Sigmoid colon (tissue), 7 donors: ENCODE data around the gene PPL. TPM values are rescaled to one million over a fixed set of nuclear protein-coding genes. Genes with fewer than 3 reads are reported as not detected.

ENCODE experiments used
- DNase-seq: peaks from one replicate; pipeline ENCODE4 v3.0.0-alpha.2; 2019
- H3K27ac ChIP-seq, 4 donors: fragments of 200-600 bp; sonication (generic); one replicate each; pipeline ENCODE4 v1.5.1; 2016 to 2019; ENCODE audit warnings: mild to moderate bottlenecking in 1 of 4
- H3K27me3 ChIP-seq, 3 donors: fragments of 200-600 bp; sonication (generic); one replicate each; pipeline ENCODE4 v1.5.1; 2019; ENCODE audit warnings: mild to moderate bottlenecking in 1 of 3
- H3K36me3 ChIP-seq, 4 donors: fragments of 200-600 bp; sonication (generic); one replicate each; pipeline ENCODE4 v1.5.1; 2016 to 2019
- H3K4me1 ChIP-seq, 4 donors: fragments of 200-600 bp; sonication (generic); one replicate each; pipeline ENCODE4 v1.5.1; 2017 to 2019
- H3K4me3 ChIP-seq, 4 donors: fragments of 200-600 bp; sonication (generic); one replicate each; pipeline ENCODE4 v1.5.1; 2017 to 2019; ENCODE audit warnings: mild to moderate bottlenecking in 2 of 4, moderate library complexity in 1 of 4
- H3K9me3 ChIP-seq, 4 donors: fragments of 200-600 bp in 3 of 4; sonication (generic) in 3 of 4; one replicate each; pipeline versions ENCODE4 v1.5.1 to v1.6.1; 2013 to 2019
- EP300 ChIP-seq, 4 donors: sonication (generic); formaldehyde crosslinking; IDR thresholded peaks; one replicate each; pipeline ENCODE4 v1.6.1; 2017; ENCODE audit warnings: antibody characterized with exemption in 4 of 4
- POLR2A ChIP-seq, 2 donors: fragments of 450-650 bp; IDR thresholded peaks; one replicate each; pipeline ENCODE4 v1.6.1; 2016; ENCODE audit warnings: antibody characterized with exemption in 2 of 2, mild to moderate bottlenecking in 2 of 2, moderate library complexity in 2 of 2
- POLR2AphosphoS5 ChIP-seq, 4 donors: sonication (generic); formaldehyde crosslinking; IDR thresholded peaks; one replicate each; pipeline ENCODE4 v1.6.1; 2017; ENCODE audit warnings: antibody characterized with exemption in 4 of 4
- WGBS, 2 donors: extraction: QIAGEN DNeasy Blood & Tissue Kit; methylation state at CpG; one replicate each; pipeline ENCODE4 v1.1.7; 2013; 5-methylcytosine and 5-hydroxymethylcytosine counted together
- intact Hi-C: fragments of 100-400 bp; cut with DNase I; formaldehyde crosslinking; loops from one replicate; pipeline ENCODE4 v1.15.1; 2023
- polyA plus RNA-seq, 3 donors: library from polyadenylated mRNA; stranded (reverse); fragments of 200-250 nt; gene quantifications; one replicate each; pipeline ENCODE4 v1.2.3, GENCODE V29; 2013
- total RNA-seq, 4 donors: library from RNA; depleted of rRNA; stranded (reverse); fragments of >200 nt; gene quantifications; one replicate each; pipeline ENCODE4 v1.1.0, GENCODE V29; 2016
- TF ChIP-seq, protein P1 (sequence below), 4 experiments: fragments of 450-650 bp in 3 of 4; fragments of 200-600 bp in 1 of 4; IDR thresholded peaks; one replicate each; pipeline ENCODE4 v1.5.1; 2016 to 2019; ENCODE audit warnings: antibody characterized with exemption in 4 of 4, mild to moderate bottlenecking in 3 of 4, moderate library complexity in 2 of 4
- donor health status: healthy with polysubstance abuse.
- donor health status: Bipolar disorder and iron deficiency.
- donor health status: healthy.

The PPL gene
- total and polyA plus RNA-seq, 7 donors = 4.6 to 42.9 (median 27.0) TPM

DNA sequence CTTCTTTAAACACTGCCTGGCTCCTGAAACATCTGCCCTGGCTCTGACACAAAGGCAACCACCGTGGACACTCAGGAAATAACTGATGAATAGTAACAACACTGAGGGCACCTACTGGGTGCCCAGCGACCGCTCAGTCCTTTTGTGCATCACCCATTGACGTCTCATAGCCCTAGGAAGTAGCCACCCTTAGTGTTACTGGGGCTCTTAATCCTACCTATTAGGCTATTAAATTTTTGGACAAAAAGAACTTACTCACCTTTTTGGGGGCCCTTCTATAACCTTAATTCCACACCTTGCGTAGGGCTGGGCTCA, 11.7 kb downstream of the PPL start:
- no peak for DNase-seq

DNA sequence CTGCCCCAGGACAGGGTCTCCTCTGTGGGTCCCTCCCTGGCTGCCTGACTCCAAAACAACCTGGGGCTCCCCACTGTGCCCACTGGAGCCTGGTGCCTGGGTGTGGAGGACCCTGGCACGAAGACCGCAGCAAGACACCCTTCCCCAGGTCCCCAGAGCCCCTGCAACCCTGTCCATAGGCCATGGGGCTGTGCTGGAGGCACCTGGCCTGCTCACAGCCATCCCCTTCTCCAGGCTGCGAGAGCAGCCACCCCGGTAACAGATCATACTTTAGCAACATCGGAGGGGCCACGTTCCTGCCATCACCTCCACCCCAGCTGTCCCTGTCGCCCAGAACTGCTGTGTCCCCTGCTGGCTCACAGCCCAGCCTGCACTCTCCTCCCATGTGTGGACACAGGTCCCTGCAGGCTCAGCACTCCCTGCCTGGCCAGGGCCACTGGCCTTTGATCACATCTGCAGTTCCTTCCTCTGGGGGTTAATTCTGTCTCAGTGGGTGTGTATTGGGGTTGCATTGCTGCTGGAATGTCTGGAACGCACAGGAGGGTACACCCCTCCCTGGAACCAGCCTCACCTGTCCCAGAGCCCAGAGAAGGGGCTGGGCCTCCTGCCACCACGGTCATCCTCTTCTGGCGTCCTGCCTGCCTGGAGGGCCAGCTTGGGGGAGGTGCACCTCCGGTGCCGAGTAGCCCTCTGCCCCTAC, 12.2 kb downstream of the PPL start:
- no peaks in the 10 kb centered on the region for H3K36me3 ChIP-seq
- H3K27ac ChIP-seq = peak overlapping the region in 1 of 4 donors; percentile 34
- no peak for DNase-seq
- 38 to 58% methylated on average over 12 of the region's 12 CpGs for WGBS, 2 donors
- no peak overlapping the region for H3K4me3 ChIP-seq
- peaks cover 0 to 10% (median 0%) of the 10 kb centered on the region in 4 donors for H3K9me3 ChIP-seq
- intact Hi-C loops = no loop called here
- TF ChIP-seq POLR2A (IDR thresholded peaks at IDR 0.05) (no peak), EP300 (IDR thresholded peaks at IDR 0.05) (no peak)
- H3K27me3 ChIP-seq = no peaks in the 10 kb centered on the region
- no peaks in the 10 kb centered on the region for H3K4me1 ChIP-seq

More for the DNA sequence above, 11.7 kb downstream of the PPL start:
- H3K36me3 ChIP-seq = no peaks in the 10 kb centered on the region
- no peaks in the 10 kb centered on the region for H3K4me1 ChIP-seq
- H3K27me3 ChIP-seq = no peaks in the 10 kb centered on the region
- H3K27ac ChIP-seq = peak overlapping the region in 1 of 4 donors; percentile 34
- H3K9me3 ChIP-seq = peaks cover 0 to 10% (median 0%) of the 10 kb centered on the region in 4 donors
- 68 to 77% methylated on average over 5 of the region's 5 CpGs for WGBS, 2 donors
- TF ChIP-seq EP300 (IDR thresholded peaks at IDR 0.05) = no peak
- TF ChIP-seq, protein P1, sequence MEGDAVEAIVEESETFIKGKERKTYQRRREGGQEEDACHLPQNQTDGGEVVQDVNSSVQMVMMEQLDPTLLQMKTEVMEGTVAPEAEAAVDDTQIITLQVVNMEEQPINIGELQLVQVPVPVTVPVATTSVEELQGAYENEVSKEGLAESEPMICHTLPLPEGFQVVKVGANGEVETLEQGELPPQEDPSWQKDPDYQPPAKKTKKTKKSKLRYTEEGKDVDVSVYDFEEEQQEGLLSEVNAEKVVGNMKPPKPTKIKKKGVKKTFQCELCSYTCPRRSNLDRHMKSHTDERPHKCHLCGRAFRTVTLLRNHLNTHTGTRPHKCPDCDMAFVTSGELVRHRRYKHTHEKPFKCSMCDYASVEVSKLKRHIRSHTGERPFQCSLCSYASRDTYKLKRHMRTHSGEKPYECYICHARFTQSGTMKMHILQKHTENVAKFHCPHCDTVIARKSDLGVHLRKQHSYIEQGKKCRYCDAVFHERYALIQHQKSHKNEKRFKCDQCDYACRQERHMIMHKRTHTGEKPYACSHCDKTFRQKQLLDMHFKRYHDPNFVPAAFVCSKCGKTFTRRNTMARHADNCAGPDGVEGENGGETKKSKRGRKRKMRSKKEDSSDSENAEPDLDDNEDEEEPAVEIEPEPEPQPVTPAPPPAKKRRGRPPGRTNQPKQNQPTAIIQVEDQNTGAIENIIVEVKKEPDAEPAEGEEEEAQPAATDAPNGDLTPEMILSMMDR (IDR thresholded peaks at IDR 0.05) = no peak
- TF ChIP-seq POLR2A (IDR thresholded peaks at IDR 0.05) = no peak
- TF ChIP-seq POLR2AphosphoS5 (IDR thresholded peaks at IDR 0.05) = no peak
- H3K4me3 ChIP-seq = no peak overlapping the region
- intact Hi-C loops = no loop called here

DNA sequence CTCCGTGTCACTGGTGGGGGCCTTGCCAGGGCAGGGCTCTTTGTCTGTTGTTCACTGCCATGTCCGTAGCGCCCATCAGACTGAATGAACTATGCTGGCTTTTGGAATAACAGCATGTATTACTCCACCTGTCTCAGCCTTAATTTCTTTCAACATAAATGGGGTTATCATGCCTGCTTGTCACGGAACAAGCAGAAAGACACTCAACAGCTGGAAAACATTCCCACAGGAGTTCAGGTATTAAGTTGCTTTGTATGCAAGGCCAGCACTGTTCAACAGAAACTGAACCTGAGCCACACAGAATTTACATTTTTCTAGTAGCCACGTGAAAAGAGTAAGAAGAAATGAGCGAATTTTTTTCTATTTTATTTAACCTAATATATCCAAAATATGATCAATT, 13.1 kb downstream of the PPL start:
- WGBS, 2 donors = 84% methylated on average over 6 of the region's 6 CpGs

DNA sequence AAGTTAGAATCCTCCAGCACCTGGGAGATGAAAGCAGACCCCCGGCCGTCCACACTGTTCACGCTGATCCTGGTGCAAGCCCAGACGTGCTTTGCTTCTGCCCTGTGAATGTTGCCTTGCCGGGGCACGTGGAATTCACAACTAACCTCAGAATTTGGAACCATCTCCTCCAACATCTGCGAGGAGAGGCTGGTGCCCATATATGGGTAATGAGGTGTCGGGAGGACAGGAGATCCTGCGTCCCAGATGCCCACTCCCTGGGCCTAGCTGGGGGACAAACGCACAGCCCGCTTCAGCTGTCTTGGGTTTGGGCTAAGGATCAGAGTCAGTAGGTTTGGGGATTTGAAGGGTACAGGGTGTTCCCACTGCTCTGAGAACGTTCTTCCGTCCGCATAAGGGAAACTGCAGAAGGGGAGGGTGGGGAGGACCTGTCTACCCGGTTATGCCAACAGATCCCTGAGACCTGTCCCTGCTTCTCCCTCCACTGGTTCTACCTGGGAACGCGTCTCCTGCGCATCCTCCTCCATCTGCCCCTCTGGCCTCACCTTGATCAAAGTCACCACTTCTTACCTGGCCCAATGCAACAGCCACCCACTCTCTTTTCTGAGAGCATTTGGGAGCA, 14.1 kb downstream of the PPL start:
- Histone ChIP-seq H3K27me3 (no peaks in the 10 kb centered on the region), H3K9me3 (peaks cover 0 to 10% (median 0%) of the 10 kb centered on the region in 4 donors), H3K4me1 (no peaks in the 10 kb centered on the region), H3K4me3 (no peak overlapping the region), H3K27ac (no peak overlapping the region), H3K36me3 (no peaks in the 10 kb centered on the region)
- WGBS, 2 donors = 81 to 83% methylated on average over 18 of the region's 18 CpGs
- no peak for DNase-seq
- TF ChIP-seq POLR2A (IDR thresholded peaks at IDR 0.05) = no peak
- TF ChIP-seq, protein P1 (IDR thresholded peaks at IDR 0.05) = no peak
- no peak for TF ChIP-seq POLR2AphosphoS5 (IDR thresholded peaks at IDR 0.05)
- no peak for TF ChIP-seq EP300 (IDR thresholded peaks at IDR 0.05)
- intact Hi-C loops = no loop called here

More for the DNA sequence above, 13.1 kb downstream of the PPL start:
- Histone ChIP-seq H3K9me3 (peaks cover 0 to 10% (median 0%) of the 10 kb centered on the region in 4 donors), H3K36me3 (no peaks in the 10 kb centered on the region), H3K27me3 (no peaks in the 10 kb centered on the region), H3K4me3 (no peak overlapping the region), H3K4me1 (no peaks in the 10 kb centered on the region), H3K27ac (no peak overlapping the region)
- DNase-seq = no peak
- intact Hi-C loops = no loop called here
- TF ChIP-seq EP300 (IDR thresholded peaks at IDR 0.05) = no peak
- TF ChIP-seq, protein P1 (IDR thresholded peaks at IDR 0.05) = no peak
- TF ChIP-seq POLR2AphosphoS5 (IDR thresholded peaks at IDR 0.05) = no peak
- TF ChIP-seq POLR2A (IDR thresholded peaks at IDR 0.05) = no peak

DNA sequence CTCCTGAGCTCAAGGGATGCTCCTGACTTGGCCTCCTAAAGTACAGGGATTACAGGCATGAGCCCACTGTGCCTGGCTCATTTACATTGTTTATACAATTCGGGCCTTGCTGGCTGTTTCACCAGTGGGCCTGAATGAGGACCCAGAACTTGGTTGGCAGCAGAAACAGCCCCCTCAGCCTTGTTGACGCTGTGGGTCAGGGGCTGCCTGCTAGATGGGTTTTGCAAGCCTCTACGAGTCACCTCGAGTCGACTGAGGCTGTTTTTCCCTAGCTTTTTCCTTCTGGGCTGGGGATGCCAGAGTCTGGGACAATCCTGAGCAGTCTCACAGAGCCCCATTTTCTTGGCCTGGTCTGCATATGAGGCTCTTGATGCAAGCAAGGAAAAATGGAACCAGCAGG, 16.1 kb downstream of the PPL start:
- no peak for DNase-seq
- 83 to 87% methylated on average over 5 of the region's 5 CpGs for WGBS, 2 donors
- no peaks in the 10 kb centered on the region for H3K27me3 ChIP-seq
- no peaks in the 10 kb centered on the region for H3K4me1 ChIP-seq
- H3K27ac ChIP-seq = no peak overlapping the region
- H3K4me3 ChIP-seq = no peak overlapping the region
- H3K36me3 ChIP-seq = no peaks in the 10 kb centered on the region
- TF ChIP-seq EP300 (IDR thresholded peaks at IDR 0.05) = no peak
- no peak for TF ChIP-seq POLR2A (IDR thresholded peaks at IDR 0.05)
- TF ChIP-seq, protein P1 (IDR thresholded peaks at IDR 0.05) = no peak
- TF ChIP-seq POLR2AphosphoS5 (IDR thresholded peaks at IDR 0.05) = no peak
- intact Hi-C loops = no loop called here
- no peaks in the 10 kb centered on the region for H3K9me3 ChIP-seq
